GM21423 (cell line): ENCODE results near the gene MUL1.

ENCODE experiments used
- ATAC-seq: cut with Tn5 transposase; IDR thresholded peaks from one replicate; pipeline ENCODE4 v1.9.1; 2021; ENCODE audit warnings: mild to moderate bottlenecking, moderate library complexity; ENCODE audit not compliant: unreplicated experiment

Gene MUL1

DNA sequence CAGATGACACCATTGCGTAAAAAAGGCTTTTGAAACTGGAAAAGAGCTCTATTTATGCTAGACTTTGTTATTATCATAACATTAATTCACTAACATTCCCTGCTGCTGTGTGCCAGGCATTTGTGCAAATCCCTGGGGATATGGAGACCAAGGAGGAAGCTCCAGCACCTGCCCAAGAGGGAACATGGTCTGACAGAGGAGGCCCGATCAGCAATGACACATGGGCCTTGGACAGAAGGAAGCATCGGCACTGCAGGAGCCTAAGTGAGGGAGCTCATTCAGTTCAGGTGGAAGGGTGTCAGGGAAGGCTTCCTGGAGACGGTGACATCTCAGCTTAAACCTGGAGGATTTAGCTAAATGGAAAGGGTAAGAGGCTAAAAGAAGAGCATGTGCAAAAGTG lies 35.8 kb downstream of the MUL1 start:
- ATAC-seq = no peak

- no peak for ATAC-seq
Measured at GRCh38 chr1:20470194-20470593, 37.8 kb downstream of the MUL1 start.

DNA sequence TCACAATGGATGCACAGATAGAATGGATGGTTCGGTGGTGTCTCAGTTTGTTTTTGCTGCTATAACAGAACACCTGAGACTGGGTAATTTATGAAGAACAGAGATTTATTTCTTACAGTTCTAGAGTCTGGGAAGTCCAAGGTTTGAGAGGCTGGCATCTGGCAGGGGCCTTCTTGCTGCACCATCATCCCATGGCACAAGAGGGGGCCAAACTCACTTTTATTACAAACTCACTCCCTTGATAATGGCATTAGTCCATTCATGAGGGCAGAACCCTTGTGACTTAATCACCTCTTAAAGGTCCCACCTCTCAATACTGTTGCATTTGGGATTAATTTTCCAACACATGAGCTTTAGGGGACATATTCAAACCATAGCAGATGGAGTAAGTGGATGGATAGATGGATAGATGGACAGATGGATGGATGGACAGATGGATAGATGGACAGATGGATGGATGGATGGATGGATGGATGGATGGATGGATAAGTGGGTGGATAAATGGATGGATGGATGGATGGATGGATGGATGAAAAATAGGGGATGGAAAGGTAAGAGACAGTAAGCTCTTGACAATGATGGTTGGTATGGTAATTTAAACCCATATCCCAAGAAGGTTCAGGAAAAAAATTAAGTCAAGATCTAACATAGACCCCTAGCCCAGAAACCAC lies 38.4 kb downstream of the MUL1 start:
- no peak for ATAC-seq

GRCh38 chr1:20466273-20466672 lies 41.7 kb downstream of the MUL1 start:
- ATAC-seq = no peak

- ATAC-seq = no peak
Measured at GRCh38 chr1:20465187-20465586, 42.8 kb downstream of the MUL1 start.

DNA sequence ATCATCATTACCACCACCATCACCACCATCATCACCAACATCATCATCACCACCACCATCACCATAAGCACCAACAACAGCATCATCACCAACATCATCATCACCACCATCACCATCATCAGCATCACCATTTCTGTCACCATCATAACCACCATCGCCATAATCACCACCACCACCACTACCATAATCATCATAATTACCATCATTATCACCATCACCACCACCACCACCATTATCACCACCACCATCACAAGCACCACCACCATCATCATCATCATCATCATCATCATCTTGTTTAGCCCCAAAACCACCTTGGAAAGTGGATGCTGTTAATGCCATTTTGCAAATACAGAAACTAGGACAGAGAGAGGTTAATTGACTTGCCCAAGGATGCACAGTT lies 44.4 kb downstream of the MUL1 start:
- no peak for ATAC-seq

- ATAC-seq = no peak
Measured at GRCh38 chr1:20462397-20462796, 45.6 kb downstream of the MUL1 start.

DNA sequence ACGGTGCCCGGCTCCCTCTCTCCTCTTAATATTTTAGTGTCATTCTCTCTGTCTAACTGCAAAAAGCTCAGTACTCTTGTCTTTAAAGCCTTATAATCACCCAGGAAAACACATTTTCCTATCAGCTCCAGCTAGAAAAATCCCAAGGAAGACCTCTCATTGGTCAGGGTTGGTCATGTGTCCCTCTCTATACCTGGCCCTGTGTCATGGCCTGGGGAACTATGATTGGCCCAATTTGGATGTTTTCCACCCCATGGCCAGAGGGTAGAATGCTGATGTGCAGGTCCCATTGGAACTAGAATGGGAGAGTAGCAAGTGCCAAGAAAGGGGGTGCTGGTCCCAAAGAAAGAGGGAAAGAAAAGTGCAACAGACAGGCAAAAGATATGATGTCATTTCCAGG lies 49.2 kb downstream of the MUL1 start:
- ATAC-seq = no peak

DNA sequence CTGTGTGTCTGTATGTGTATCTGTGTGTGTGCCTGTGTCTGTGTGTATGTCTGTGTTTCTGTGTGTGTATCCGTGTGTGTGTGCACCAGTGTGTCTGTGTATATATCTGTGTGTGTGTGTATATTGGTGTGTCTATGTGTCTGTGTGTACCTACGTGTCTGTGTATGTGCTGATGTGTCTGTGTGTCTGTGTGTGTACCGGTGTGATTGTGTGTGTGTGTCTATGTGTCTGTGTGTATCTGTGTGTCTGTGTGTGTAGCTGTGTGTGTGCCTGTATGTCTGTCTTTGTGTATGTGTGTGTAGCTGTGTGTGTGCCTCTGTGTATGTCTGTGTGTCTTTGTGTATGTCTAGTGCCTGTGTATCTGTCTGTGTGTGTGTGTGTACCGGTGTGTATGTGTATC lies 53.9 kb downstream of the MUL1 start:
- ATAC-seq = no peak

- ATAC-seq = no peak
Measured at GRCh38 chr1:20449735-20450311, 58.1 kb downstream of the MUL1 start.
